Osteocyte (in vitro differentiated cells): ENCODE results near the gene RAPGEFL1. TPM values are rescaled to one million over a fixed set of nuclear protein-coding genes. Genes with fewer than 3 reads are reported as not detected.
A peak's percentile ranks its signal among the peaks of the same experiment; 100 is the strongest.

Experiments used
- DNase-seq: peaks from one replicate; pipeline ENCODE4 v3.0.0; 2021; ENCODE audit warnings: mixed read lengths; ENCODE audit not compliant: unreplicated experiment; ENCODE audit errors: extremely low spot score
- H3K27ac Mint-ChIP-seq: one replicate; pipeline ENCODE4 v1.8.0; 2021; ENCODE audit warnings: mild to moderate bottlenecking, mixed read lengths; ENCODE audit not compliant: unreplicated experiment
- H3K27me3 Mint-ChIP-seq: one replicate; pipeline ENCODE4 v1.8.0; 2021; ENCODE audit warnings: mixed read lengths; ENCODE audit not compliant: unreplicated experiment
- H3K36me3 Mint-ChIP-seq: one replicate; pipeline ENCODE4 v1.8.0; 2021; ENCODE audit warnings: mixed read lengths; ENCODE audit not compliant: unreplicated experiment
- H3K4me1 Mint-ChIP-seq: one replicate; pipeline ENCODE4 v1.8.0; 2021; ENCODE audit warnings: mixed read lengths; ENCODE audit not compliant: unreplicated experiment
- H3K4me3 Mint-ChIP-seq: one replicate; pipeline ENCODE4 v1.8.0; 2021; ENCODE audit warnings: mild to moderate bottlenecking, moderate library complexity, mixed read lengths; ENCODE audit not compliant: unreplicated experiment
- H3K9me3 Mint-ChIP-seq: one replicate; pipeline ENCODE4 v1.8.0; 2021; ENCODE audit warnings: mixed read lengths; ENCODE audit not compliant: unreplicated experiment
- CTCF ChIP-seq: fragments of 200-600 bp; sonication (generic); IDR thresholded peaks from 2 replicates; pipeline ENCODE4 v1.5.0; 2021; ENCODE audit warnings: antibody characterized with exemption, mild to moderate bottlenecking, moderate library complexity
- total RNA-seq: library from RNA; stranded (reverse); gene quantifications from 2 replicates; pipeline ENCODE4 v1.2.1, GENCODE V29; 2021

The RAPGEFL1 gene
- total RNA-seq, 1 donor from 2014 or later = 6.8 TPM

GRCh38 chr17:40187238-40187637 is 10.0 kb downstream of the RAPGEFL1 start:
- Mint-ChIP-seq H3K4me3 (no peak overlapping the region), H3K9me3 (no peaks in the 10 kb centered on the region), H3K36me3 (no peaks in the 10 kb centered on the region), H3K4me1 (peaks cover 14% of the 10 kb centered on the region), H3K27ac (no peak overlapping the region), H3K27me3 (no peaks in the 10 kb centered on the region)
- no peak for DNase-seq
- no peak for TF ChIP-seq CTCF

- H3K27ac Mint-ChIP-seq = no peak overlapping the region
- DNase-seq = no peak
- TF ChIP-seq CTCF = no peak
- no peaks in the 10 kb centered on the region for H3K36me3 Mint-ChIP-seq
- no peak overlapping the region for H3K4me3 Mint-ChIP-seq
- peaks cover 14% of the 10 kb centered on the region for H3K4me1 Mint-ChIP-seq
- H3K27me3 Mint-ChIP-seq = no peaks in the 10 kb centered on the region
- no peaks in the 10 kb centered on the region for H3K9me3 Mint-ChIP-seq
Observed at GRCh38 chr17:40188694-40189093, 11.4 kb downstream of the RAPGEFL1 start.

- peak; percentile 33 for TF ChIP-seq CTCF
- DNase-seq = no peak
- Mint-ChIP-seq H3K4me3 (peak overlapping the region; percentile 89), H3K27me3 (no peaks in the 10 kb centered on the region), H3K36me3 (no peaks in the 10 kb centered on the region), H3K4me1 (peaks cover 14% of the 10 kb centered on the region), H3K9me3 (no peaks in the 10 kb centered on the region), H3K27ac (no peak overlapping the region)
Observed at GRCh38 chr17:40190197-40191021, 13.1 kb downstream of the RAPGEFL1 start.

GRCh38 chr17:40191237-40192208 is 14.3 kb downstream of the RAPGEFL1 start:
- peak overlapping the region; percentile 89 for H3K4me3 Mint-ChIP-seq
- H3K27me3 Mint-ChIP-seq = no peaks in the 10 kb centered on the region
- H3K9me3 Mint-ChIP-seq = no peaks in the 10 kb centered on the region
- DNase-seq = peak; percentile 89
- peak; percentile 78 for TF ChIP-seq CTCF
- no peaks in the 10 kb centered on the region for H3K36me3 Mint-ChIP-seq
- peaks cover 14% of the 10 kb centered on the region for H3K4me1 Mint-ChIP-seq
- peak overlapping the region; percentile 67 for H3K27ac Mint-ChIP-seq

- Mint-ChIP-seq H3K4me3 (no peak overlapping the region), H3K27ac (no peak overlapping the region), H3K27me3 (no peaks in the 10 kb centered on the region), H3K36me3 (no peaks in the 10 kb centered on the region), H3K9me3 (no peaks in the 10 kb centered on the region), H3K4me1 (peaks cover 14% of the 10 kb centered on the region)
- no peak for DNase-seq
- TF ChIP-seq CTCF = no peak
Observed at GRCh38 chr17:40192961-40193360, 15.7 kb downstream of the RAPGEFL1 start.
